Uterus (tissue), 2 donors: ENCODE results near the gene SMIM5.

Experiments
- POLR2A ChIP-seq, 2 donors: fragments of 450-650 bp; IDR thresholded peaks; one replicate each; pipeline ENCODE4 v1.6.1; 2016; ENCODE audit warnings: antibody characterized with exemption in 2 of 2, mild to moderate bottlenecking in 1 of 2, moderate library complexity in 1 of 2
- TF ChIP-seq, protein P1 (sequence below), 4 experiments: fragments of 200-600 bp in 2 of 4; fragments of 450-650 bp in 2 of 4; sonication (generic) in 2 of 4; IDR thresholded peaks; one replicate each; pipeline ENCODE4 v1.5.1; 2016 to 2019; ENCODE audit warnings: antibody characterized with exemption in 4 of 4, mild to moderate bottlenecking in 2 of 4, moderate library complexity in 1 of 4

- TF ChIP-seq, protein P1, sequence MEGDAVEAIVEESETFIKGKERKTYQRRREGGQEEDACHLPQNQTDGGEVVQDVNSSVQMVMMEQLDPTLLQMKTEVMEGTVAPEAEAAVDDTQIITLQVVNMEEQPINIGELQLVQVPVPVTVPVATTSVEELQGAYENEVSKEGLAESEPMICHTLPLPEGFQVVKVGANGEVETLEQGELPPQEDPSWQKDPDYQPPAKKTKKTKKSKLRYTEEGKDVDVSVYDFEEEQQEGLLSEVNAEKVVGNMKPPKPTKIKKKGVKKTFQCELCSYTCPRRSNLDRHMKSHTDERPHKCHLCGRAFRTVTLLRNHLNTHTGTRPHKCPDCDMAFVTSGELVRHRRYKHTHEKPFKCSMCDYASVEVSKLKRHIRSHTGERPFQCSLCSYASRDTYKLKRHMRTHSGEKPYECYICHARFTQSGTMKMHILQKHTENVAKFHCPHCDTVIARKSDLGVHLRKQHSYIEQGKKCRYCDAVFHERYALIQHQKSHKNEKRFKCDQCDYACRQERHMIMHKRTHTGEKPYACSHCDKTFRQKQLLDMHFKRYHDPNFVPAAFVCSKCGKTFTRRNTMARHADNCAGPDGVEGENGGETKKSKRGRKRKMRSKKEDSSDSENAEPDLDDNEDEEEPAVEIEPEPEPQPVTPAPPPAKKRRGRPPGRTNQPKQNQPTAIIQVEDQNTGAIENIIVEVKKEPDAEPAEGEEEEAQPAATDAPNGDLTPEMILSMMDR (IDR thresholded peaks at IDR 0.05) = no peak
- no peak for TF ChIP-seq POLR2A (IDR thresholded peaks at IDR 0.05)
Measured at GRCh38 chr17:75683583-75683982, 50.3 kb downstream of the SMIM5 start.
